ENCODE measurements around the gene ATP1A4.

- no peak for TF ChIP-seq POLR2A (IDR thresholded peaks at IDR 0.05)
- TF ChIP-seq, protein P1, sequence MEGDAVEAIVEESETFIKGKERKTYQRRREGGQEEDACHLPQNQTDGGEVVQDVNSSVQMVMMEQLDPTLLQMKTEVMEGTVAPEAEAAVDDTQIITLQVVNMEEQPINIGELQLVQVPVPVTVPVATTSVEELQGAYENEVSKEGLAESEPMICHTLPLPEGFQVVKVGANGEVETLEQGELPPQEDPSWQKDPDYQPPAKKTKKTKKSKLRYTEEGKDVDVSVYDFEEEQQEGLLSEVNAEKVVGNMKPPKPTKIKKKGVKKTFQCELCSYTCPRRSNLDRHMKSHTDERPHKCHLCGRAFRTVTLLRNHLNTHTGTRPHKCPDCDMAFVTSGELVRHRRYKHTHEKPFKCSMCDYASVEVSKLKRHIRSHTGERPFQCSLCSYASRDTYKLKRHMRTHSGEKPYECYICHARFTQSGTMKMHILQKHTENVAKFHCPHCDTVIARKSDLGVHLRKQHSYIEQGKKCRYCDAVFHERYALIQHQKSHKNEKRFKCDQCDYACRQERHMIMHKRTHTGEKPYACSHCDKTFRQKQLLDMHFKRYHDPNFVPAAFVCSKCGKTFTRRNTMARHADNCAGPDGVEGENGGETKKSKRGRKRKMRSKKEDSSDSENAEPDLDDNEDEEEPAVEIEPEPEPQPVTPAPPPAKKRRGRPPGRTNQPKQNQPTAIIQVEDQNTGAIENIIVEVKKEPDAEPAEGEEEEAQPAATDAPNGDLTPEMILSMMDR (IDR thresholded peaks at IDR 0.05), result no peak
- no peak for TF ChIP-seq POLR2AphosphoS5 (IDR thresholded peaks at IDR 0.05)
- no peak for TF ChIP-seq EP300 (IDR thresholded peaks at IDR 0.05)
Measured at GRCh38 chr1:160127381-160127780, 24.0 kb upstream of the ATP1A4 start.

Measured in gastroesophageal sphincter (tissue), 3 donors.